ENCODE measurements around the gene PAGR1. TPM values are rescaled to one million over a fixed set of nuclear protein-coding genes. Genes with fewer than 3 reads are reported as not detected.

The PAGR1 gene
- total and polyA plus RNA-seq, 2 of the 13 experiments (the other 11 are each of a cell fraction or from before 2014, with no cell fraction given) = 9.8 to 66.4 TPM

DNA sequence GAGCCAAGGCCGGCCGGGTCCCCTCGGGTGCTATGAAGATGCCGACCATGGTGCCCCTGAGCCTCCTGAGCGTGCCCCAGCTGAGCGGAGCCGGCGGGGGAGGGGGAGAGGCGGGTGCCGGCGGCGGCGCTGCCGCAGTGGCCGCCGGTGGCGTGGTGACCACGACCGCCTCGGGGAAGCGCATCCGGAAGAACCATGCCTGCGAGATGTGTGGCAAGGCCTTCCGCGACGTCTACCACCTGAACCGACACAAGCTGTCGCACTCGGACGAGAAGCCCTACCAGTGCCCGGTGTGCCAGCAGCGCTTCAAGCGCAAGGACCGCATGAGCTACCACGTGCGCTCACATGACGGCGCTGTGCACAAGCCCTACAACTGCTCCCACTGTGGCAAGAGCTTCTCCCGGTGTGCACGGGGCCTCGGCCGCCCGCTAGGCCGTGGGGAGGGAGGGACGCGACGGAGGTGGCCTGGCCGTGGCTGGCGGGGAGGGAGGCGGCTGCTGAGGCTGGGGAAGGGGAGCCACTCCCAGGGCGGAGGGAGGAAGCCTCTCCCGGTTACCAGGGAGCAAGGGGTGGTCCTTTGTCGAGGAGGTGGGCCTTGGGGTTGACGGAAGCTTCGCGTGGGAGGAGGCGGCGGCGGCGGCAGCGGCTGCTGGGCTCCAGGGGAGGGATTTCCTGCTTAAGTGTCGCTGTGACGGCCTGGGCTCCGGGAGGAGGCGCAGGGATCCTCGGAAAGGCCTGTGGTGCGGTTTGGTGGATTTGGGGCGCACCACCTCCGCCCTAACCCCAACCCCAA is 8.3 kb upstream of the PAGR1 start (continued):
- TF ChIP-seq MIXL1 (CRISPR knock-in tag; IDR thresholded peaks at IDR 0.05) (peak; percentile 72), RFXAP (CRISPR knock-in tag; IDR thresholded peaks at IDR 0.05; ENCODE audit: borderline replicate concordance) (peak; percentile 94), PHF21A (CRISPR knock-in tag; IDR thresholded peaks at IDR 0.05) (no peak), RFX1 (IDR thresholded peaks at IDR 0.05) (no peak), ZNF30 (CRISPR knock-in tag; IDR thresholded peaks at IDR 0.05) (peak; percentile 99), ZNF121 (CRISPR knock-in tag; IDR thresholded peaks at IDR 0.05) (peak; percentile 73), MEIS1 (CRISPR knock-in tag; IDR thresholded peaks at IDR 0.05; ENCODE audit: borderline replicate concordance) (peak; percentile 96), YEATS2 (CRISPR knock-in tag; IDR thresholded peaks at IDR 0.05; ENCODE audit: borderline replicate concordance) (peak; percentile 47; the same call in 1 of the 2 replicates), ZNF33A (CRISPR knock-in tag; IDR thresholded peaks at IDR 0.05; ENCODE audit: borderline replicate concordance) (no peak), ZNF343 (CRISPR knock-in tag; IDR thresholded peaks at IDR 0.05) (peak; percentile 95; the same call in 1 of the 2 replicates), ELF4 (CRISPR knock-in tag; IDR thresholded peaks at IDR 0.05; ENCODE audit: borderline replicate concordance) (no peak), ZNF232 (CRISPR knock-in tag; IDR thresholded peaks at IDR 0.05; ENCODE audit: borderline replicate concordance) (peak; percentile 100), FOXP1 (IDR thresholded peaks at IDR 0.05) (no peak), FOXP1 (CRISPR knock-in tag; IDR thresholded peaks at IDR 0.05) (no peak), ZFP36 (IDR thresholded peaks at IDR 0.05; ENCODE audit: borderline replicate concordance, low read depth, low read length, partially characterized antibody) (no peak), SRSF1 (optimal IDR thresholded peaks at IDR 0.05; ENCODE audit: low read depth, low read length) (peak; percentile 51), ZNF614 (CRISPR knock-in tag; IDR thresholded peaks at IDR 0.05; ENCODE audit: borderline replicate concordance) (peak; percentile 74; the same call in 1 of the 2 replicates), MTF2 (CRISPR knock-in tag; IDR thresholded peaks at IDR 0.05; ENCODE audit: borderline replicate concordance) (no peak; the same call in none of the 2 replicates), ZNF589 (CRISPR knock-in tag; conservative IDR thresholded peaks at IDR 0.05) (peak; percentile 98), ZNF598 (CRISPR knock-in tag; IDR thresholded peaks at IDR 0.05; ENCODE audit: borderline replicate concordance) (peak; percentile 100), ZNF180 (CRISPR knock-in tag; IDR thresholded peaks at IDR 0.05; ENCODE audit: borderline replicate concordance, low read depth) (0 out of 2 replicates have a peak, but pooled peaks have one; percentile 86)
- TF ChIP-seq, protein P1, sequence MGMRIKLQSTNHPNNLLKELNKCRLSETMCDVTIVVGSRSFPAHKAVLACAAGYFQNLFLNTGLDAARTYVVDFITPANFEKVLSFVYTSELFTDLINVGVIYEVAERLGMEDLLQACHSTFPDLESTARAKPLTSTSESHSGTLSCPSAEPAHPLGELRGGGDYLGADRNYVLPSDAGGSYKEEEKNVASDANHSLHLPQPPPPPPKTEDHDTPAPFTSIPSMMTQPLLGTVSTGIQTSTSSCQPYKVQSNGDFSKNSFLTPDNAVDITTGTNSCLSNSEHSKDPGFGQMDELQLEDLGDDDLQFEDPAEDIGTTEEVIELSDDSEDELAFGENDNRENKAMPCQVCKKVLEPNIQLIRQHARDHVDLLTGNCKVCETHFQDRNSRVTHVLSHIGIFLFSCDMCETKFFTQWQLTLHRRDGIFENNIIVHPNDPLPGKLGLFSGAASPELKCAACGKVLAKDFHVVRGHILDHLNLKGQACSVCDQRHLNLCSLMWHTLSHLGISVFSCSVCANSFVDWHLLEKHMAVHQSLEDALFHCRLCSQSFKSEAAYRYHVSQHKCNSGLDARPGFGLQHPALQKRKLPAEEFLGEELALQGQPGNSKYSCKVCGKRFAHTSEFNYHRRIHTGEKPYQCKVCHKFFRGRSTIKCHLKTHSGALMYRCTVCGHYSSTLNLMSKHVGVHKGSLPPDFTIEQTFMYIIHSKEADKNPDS (CRISPR knock-in tag; IDR thresholded peaks at IDR 0.05) = no peak; the same call in 1 of the 2 replicates
- TF ChIP-seq, protein P2, sequence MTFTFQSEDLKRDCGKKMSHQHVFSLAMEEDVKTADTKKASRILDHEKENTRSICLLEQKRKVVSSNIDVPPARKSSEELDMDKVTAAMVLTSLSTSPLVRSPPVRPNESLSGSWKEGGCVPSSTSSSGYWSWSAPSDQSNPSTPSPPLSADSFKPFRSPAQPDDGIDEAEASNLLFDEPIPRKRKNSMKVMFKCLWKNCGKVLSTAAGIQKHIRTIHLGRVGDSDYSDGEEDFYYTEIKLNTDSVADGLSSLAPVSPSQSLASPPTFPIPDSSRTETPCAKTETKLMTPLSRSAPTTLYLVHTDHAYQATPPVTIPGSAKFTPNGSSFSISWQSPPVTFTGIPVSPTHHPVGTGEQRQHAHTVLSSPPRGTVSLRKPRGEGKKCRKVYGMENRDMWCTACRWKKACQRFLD (CRISPR knock-in tag; IDR thresholded peaks at IDR 0.05; ENCODE audit: borderline replicate concordance) = peak; percentile 99
- TF ChIP-seq, protein P3, sequence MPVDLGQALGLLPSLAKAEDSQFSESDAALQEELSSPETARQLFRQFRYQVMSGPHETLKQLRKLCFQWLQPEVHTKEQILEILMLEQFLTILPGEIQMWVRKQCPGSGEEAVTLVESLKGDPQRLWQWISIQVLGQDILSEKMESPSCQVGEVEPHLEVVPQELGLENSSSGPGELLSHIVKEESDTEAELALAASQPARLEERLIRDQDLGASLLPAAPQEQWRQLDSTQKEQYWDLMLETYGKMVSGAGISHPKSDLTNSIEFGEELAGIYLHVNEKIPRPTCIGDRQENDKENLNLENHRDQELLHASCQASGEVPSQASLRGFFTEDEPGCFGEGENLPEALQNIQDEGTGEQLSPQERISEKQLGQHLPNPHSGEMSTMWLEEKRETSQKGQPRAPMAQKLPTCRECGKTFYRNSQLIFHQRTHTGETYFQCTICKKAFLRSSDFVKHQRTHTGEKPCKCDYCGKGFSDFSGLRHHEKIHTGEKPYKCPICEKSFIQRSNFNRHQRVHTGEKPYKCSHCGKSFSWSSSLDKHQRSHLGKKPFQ (CRISPR knock-in tag; IDR thresholded peaks at IDR 0.05; ENCODE audit: insufficient replicate concordance) = peak; percentile 97

Data from HepG2 (cell line).